GM23338 (cell line): Measurements from ENCODE around the gene CYS1. TPM values are rescaled to one million over a fixed set of nuclear protein-coding genes. Genes with fewer than 3 reads are reported as not detected.

Source experiments
- ATAC-seq: fragments of 200-7000 bp; cut with Tn5 transposase; 3 replicates; pipeline ENCODE4 v1.9.1; 2020
- DNase-seq: peaks from one replicate; pipeline ENCODE4 v3.0.0-alpha.2; 2015; ENCODE audit warnings: low spot score
- H2AFZ ChIP-seq: fragments of 200-600 bp; sonication (generic); 2 replicates; pipeline ENCODE4 v1.8.0; 2016; ENCODE audit warnings: antibody characterized with exemption, mild to moderate bottlenecking, moderate library complexity
- H3F3A ChIP-seq: fragments of 200-600 bp; sonication (generic); replicated peaks from 2 replicates; pipeline ENCODE4 v1.8.0; 2017; ENCODE audit warnings: antibody characterized with exemption, mixed run types, low read depth
- H3K27ac ChIP-seq: fragments of 200-600 bp; sonication (generic); 2 replicates; pipeline ENCODE4 v1.6.1; 2016; ENCODE audit warnings: low read depth
- H3K27me3 ChIP-seq: fragments of 200-600 bp; sonication (generic); 2 replicates; pipeline ENCODE4 v1.8.0; 2016; ENCODE audit warnings: mild to moderate bottlenecking, mixed run types, moderate library complexity; ENCODE audit not compliant: insufficient read depth
- H3K36me3 ChIP-seq: fragments of 200-600 bp; sonication (generic); 2 replicates; pipeline ENCODE4 v1.8.0; 2016; ENCODE audit warnings: mild to moderate bottlenecking; ENCODE audit not compliant: insufficient read depth
- H3K4me1 ChIP-seq: fragments of 200-600 bp; sonication (generic); 2 replicates; pipeline ENCODE4 v1.8.0; 2016; ENCODE audit warnings: mild to moderate bottlenecking, moderate library complexity; ENCODE audit not compliant: insufficient read depth
- H3K4me2 ChIP-seq: fragments of 200-600 bp; sonication (generic); 2 replicates; pipeline ENCODE4 v1.7.1; 2017; ENCODE audit warnings: mixed run types
- H3K4me3 ChIP-seq: fragments of 200-600 bp; sonication (generic); 2 replicates; pipeline ENCODE4 v1.6.1; 2016; ENCODE audit warnings: mixed run types
- H3K79me2 ChIP-seq: fragments of 200-600 bp; sonication (generic); replicated peaks from 2 replicates; pipeline ENCODE4 v1.8.0; 2017; ENCODE audit warnings: mild to moderate bottlenecking; ENCODE audit not compliant: insufficient read depth
- H3K9me2 ChIP-seq: fragments of 200-600 bp; sonication (generic); 2 replicates; pipeline ENCODE4 v1.8.0; 2017; ENCODE audit not compliant: insufficient read depth
- H4K20me1 ChIP-seq: fragments of 200-600 bp; sonication (generic); replicated peaks from 2 replicates; pipeline ENCODE4 v1.8.0; 2017; ENCODE audit warnings: mild to moderate bottlenecking; ENCODE audit not compliant: insufficient read depth
- H3K27ac Mint-ChIP-seq: 2 replicates; pipeline ENCODE4 v1.8.0; 2020; ENCODE audit warnings: inconsistent platforms, mild to moderate bottlenecking, moderate library complexity, mixed read lengths
- H3K27me3 Mint-ChIP-seq: 3 replicates; pipeline ENCODE4 v1.8.0; 2022; ENCODE audit warnings: low read depth, mild to moderate bottlenecking, moderate library complexity, mixed read lengths, inconsistent platforms; ENCODE audit not compliant: insufficient read depth, poor library complexity
- H3K36me3 Mint-ChIP-seq: 3 replicates; pipeline ENCODE4 v1.8.0; 2021; ENCODE audit warnings: low read depth, mild to moderate bottlenecking, inconsistent platforms, moderate library complexity, mixed read lengths
- H3K4me1 Mint-ChIP-seq: 3 replicates; pipeline ENCODE4 v1.8.0; 2020; ENCODE audit warnings: mild to moderate bottlenecking, inconsistent platforms, mixed read lengths
- H3K4me3 Mint-ChIP-seq: 3 replicates; pipeline ENCODE4 v1.8.0; 2021; ENCODE audit warnings: moderate library complexity, mild to moderate bottlenecking, inconsistent platforms, mixed read lengths
- H3K9me3 Mint-ChIP-seq: 3 replicates; pipeline ENCODE4 v1.8.0; 2020; ENCODE audit warnings: moderate library complexity, mild to moderate bottlenecking, inconsistent platforms, mixed read lengths
- CTCF ChIP-seq, 2 experiments: fragments of 200-600 bp in 1 of 2; sonication (generic) in 1 of 2; conservative IDR thresholded peaks; 2 replicates each; pipeline versions ENCODE4 v1.5.1 to v1.6.1; 2016 to 2017; ENCODE audit warnings: antibody characterized with exemption in 2 of 2, low read depth in 2 of 2, mild to moderate bottlenecking in 2 of 2, moderate library complexity in 1 of 2
- EZH2 ChIP-seq: fragments of 200-600 bp; sonication (generic); IDR thresholded peaks from one replicate; pipeline ENCODE4 v1.8.0; 2017; ENCODE audit warnings: antibody characterized with exemption, mild to moderate bottlenecking, low read depth; ENCODE audit not compliant: unreplicated experiment
- EZH2phosphoT487 ChIP-seq: fragments of 200-600 bp; sonication (generic); IDR thresholded peaks from one replicate; pipeline ENCODE4 v1.8.1; 2018; ENCODE audit warnings: antibody characterized with exemption; ENCODE audit not compliant: unreplicated experiment
- NANOG ChIP-seq: IDR thresholded peaks from 2 replicates; pipeline ENCODE4 v1.6.1; 2016; ENCODE audit warnings: antibody characterized with exemption, borderline replicate concordance
- STAT1 ChIP-seq: IDR thresholded peaks from one replicate; pipeline ENCODE4 v1.6.1; 2016; ENCODE audit warnings: antibody characterized with exemption; ENCODE audit not compliant: unreplicated experiment
- ZNF114 ChIP-seq: fragments of 250-450 bp; sonication (Bioruptor Pico); IDR thresholded peaks from 2 replicates; pipeline ENCODE4 v1.5.0; 2020; ENCODE audit warnings: mild to moderate bottlenecking, moderate library complexity
- ZNF331 ChIP-seq: fragments of 250-450 bp; sonication (Bioruptor Pico); IDR thresholded peaks from 2 replicates; pipeline ENCODE4 v1.5.0; 2020; ENCODE audit warnings: low read depth, mild to moderate bottlenecking, moderate library complexity
- ZNF462 ChIP-seq: fragments of 250-450 bp; sonication (Bioruptor Pico); IDR thresholded peaks from 2 replicates; pipeline ENCODE4 v1.5.0; 2020; ENCODE audit warnings: mild to moderate bottlenecking, moderate library complexity
- polyA plus RNA-seq: library from polyadenylated mRNA; unstranded; fragments of >200 nt; fragmentation: Nextera tagmentation; extraction: Ambion mirVana; gene quantifications from 2 replicates; pipeline ENCODE4 v1.2.1, GENCODE V29; 2016
- total RNA-seq: library from RNA; depleted of rRNA; stranded (reverse); fragments of >200 nt; shearing (Covaris generic); gene quantifications from 2 replicates; pipeline ENCODE4 v1.2.3, GENCODE V29; 2014
- TF ChIP-seq, protein P1 (sequence below): IDR thresholded peaks from one replicate; pipeline ENCODE4 v1.6.1; 2018; ENCODE audit warnings: antibody characterized with exemption; ENCODE audit not compliant: unreplicated experiment

The CYS1 gene
- total and polyA plus RNA-seq, 2 experiments from 2014 or later, result 0.31 to 0.32 TPM

GRCh38 chr2:10076511-10076910 lies 3.7 kb downstream of the CYS1 start:
- ATAC-seq, result no peak
- peaks cover 36% of the 10 kb centered on the region for H3K4me1 Mint-ChIP-seq
- no peak overlapping the region for H3K4me3 ChIP-seq
- H3K4me1 ChIP-seq, result peaks cover 13% of the 10 kb centered on the region
- TF ChIP-seq, protein P1, sequence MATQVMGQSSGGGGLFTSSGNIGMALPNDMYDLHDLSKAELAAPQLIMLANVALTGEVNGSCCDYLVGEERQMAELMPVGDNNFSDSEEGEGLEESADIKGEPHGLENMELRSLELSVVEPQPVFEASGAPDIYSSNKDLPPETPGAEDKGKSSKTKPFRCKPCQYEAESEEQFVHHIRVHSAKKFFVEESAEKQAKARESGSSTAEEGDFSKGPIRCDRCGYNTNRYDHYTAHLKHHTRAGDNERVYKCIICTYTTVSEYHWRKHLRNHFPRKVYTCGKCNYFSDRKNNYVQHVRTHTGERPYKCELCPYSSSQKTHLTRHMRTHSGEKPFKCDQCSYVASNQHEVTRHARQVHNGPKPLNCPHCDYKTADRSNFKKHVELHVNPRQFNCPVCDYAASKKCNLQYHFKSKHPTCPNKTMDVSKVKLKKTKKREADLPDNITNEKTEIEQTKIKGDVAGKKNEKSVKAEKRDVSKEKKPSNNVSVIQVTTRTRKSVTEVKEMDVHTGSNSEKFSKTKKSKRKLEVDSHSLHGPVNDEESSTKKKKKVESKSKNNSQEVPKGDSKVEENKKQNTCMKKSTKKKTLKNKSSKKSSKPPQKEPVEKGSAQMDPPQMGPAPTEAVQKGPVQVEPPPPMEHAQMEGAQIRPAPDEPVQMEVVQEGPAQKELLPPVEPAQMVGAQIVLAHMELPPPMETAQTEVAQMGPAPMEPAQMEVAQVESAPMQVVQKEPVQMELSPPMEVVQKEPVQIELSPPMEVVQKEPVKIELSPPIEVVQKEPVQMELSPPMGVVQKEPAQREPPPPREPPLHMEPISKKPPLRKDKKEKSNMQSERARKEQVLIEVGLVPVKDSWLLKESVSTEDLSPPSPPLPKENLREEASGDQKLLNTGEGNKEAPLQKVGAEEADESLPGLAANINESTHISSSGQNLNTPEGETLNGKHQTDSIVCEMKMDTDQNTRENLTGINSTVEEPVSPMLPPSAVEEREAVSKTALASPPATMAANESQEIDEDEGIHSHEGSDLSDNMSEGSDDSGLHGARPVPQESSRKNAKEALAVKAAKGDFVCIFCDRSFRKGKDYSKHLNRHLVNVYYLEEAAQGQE, result no peak
- TF ChIP-seq EZH2, result no peak
- TF ChIP-seq EZH2phosphoT487, result no peak
- no peak for TF ChIP-seq ZNF114 (CRISPR knock-in tag)
- no peak for TF ChIP-seq CTCF (conservative IDR thresholded peaks at IDR 0.05; ENCODE audit: low read depth in 2 of 2)
- no peak for TF ChIP-seq NANOG
- no peak for TF ChIP-seq STAT1
- no peak for TF ChIP-seq ZNF462 (CRISPR knock-in tag)
- no peak for TF ChIP-seq ZNF331
- peaks cover 30% of the 10 kb centered on the region for H3K27me3 Mint-ChIP-seq
- no peak overlapping the region for H3K4me3 Mint-ChIP-seq
- H4K20me1 ChIP-seq, result no peaks in the 10 kb centered on the region
- 0 out of 2 replicates have a peak, but pooled peaks cover 6% of the 10 kb centered on the region for H3F3A ChIP-seq
- H3K4me2 ChIP-seq, result no peak overlapping the region
- no peak for DNase-seq
- H3K36me3 ChIP-seq, result no peaks in the 10 kb centered on the region
- no peaks in the 10 kb centered on the region for H3K9me3 Mint-ChIP-seq
- H3K27ac ChIP-seq, result no peak overlapping the region
- H3K27me3 ChIP-seq, result peaks cover 40% of the 10 kb centered on the region
- no peaks in the 10 kb centered on the region for H3K79me2 ChIP-seq
- no peaks in the 10 kb centered on the region; the same call in 2 of the 3 replicates for H3K36me3 Mint-ChIP-seq
- no peak overlapping the region; the same call in 1 of the 2 replicates for H3K27ac Mint-ChIP-seq
- H3K9me2 ChIP-seq, result no peaks in the 10 kb centered on the region
- no peak overlapping the region for H2AFZ ChIP-seq
